NCI-H345 treated with DMSO at 0.1 percent for 48 hours (cell line): ENCODE measurements around the gene AGAP2.
"Not testable (repeated sequence)": the region's sequence is repeated elsewhere in the genome, so short reads cannot be mapped to it uniquely, and the experiment has no call there.

ENCODE experiments used
- DNase-seq: peaks from one replicate; lab custom pipeline; 2025; ENCODE audit not compliant: unreplicated experiment; lab: John Stamatoyannopoulos, UW

The AGAP2 gene

DNA sequence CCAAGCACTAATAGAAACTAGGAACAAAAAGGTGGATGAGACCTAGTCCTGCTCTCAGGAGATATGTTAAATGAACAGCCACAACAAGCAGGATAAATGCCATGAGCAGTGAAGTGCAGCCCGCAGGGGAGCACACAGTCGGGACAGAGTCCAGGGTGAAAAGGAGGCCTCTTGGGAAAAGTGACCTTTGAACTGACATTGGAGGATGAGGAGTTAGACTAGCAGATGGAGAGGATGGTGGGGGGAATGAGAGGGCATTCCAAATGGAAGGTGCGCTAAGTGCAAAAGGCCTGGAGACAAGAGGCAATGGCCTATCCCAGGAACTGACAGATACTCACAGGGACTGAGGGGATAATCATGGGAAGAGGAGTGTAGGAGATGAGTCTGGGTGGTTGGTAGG, 40.1 kb downstream of the AGAP2 start:
- DNase-seq: no peak

GRCh38 chr12:57697076-57697475, 41.5 kb downstream of the AGAP2 start:
- no peak for DNase-seq

GRCh38 chr12:57695770-57696432, 42.6 kb downstream of the AGAP2 start:
- DNase-seq: no peak

GRCh38 chr12:57694459-57695019, 44.0 kb downstream of the AGAP2 start:
- DNase-seq: peak; percentile 44

DNA sequence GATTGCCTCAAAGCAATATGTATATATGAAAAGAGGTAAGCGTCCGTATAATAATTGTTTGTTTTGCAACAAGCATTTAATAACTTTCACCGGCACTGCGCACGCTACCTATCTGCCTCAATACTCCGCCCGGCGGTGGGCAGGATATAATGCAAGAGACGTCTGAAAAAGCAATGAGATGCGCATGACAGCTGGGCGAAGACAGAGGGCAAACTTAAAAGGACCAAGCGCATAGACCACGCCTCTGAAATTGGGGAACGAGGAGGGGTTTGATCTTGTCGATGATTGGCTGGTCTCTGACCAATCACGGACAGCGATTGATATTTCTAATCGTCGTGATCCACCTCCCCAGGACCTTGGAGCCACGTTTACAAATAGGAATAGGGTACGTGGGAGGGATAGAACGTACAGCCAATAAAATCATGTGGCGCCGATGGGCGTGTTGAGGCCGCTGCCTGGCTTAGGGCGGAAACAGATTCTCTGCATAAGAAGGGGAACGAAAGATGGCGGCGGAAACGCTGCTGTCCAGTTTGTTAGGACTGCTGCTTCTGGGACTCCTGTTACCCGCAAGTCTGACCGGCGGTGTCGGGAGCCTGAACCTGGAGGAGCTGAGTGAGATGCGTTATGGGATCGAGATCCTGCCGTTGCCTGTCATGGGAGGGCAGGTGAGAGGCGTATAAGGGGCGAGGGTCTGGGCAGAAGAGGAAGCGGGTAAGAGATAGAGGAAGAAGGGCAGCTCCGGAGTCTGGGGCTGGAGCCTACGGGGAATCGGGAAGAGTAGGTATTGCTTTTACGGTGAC, 44.7 kb downstream of the AGAP2 start, which contains the start of gene OS9:
TSS of gene OS9 (plus strand) at position 474 of the 800 bp plus-strand sequence. CDS start at position 504, 30 bp downstream.
- peak; percentile 99 for DNase-seq

- DNase-seq: no peak
Observed at GRCh38 chr12:57693317-57693658, 45.3 kb downstream of the AGAP2 start.

DNA sequence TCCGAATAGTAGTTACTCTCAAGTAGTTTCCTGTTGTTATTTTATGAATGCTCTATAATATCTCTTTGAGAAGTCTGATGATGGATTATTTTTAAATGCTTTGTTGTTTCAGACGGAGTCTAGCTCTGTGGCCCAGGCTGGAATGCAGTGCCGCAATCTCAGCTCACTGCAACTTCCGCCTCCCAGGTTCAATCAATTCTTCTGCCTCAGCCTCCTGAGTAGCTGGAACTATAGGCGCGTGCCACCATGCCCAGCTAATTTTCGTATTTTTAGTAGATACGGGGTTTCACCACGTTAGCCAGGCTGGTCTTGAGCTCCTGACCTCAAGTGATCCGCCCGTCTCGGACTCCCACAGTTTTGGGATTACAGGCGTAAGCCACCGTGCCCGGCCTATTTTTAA, 46.0 kb downstream of the AGAP2 start:
- no peak for DNase-seq

GRCh38 chr12:57688931-57689330, 49.6 kb downstream of the AGAP2 start:
- no peak for DNase-seq

DNA sequence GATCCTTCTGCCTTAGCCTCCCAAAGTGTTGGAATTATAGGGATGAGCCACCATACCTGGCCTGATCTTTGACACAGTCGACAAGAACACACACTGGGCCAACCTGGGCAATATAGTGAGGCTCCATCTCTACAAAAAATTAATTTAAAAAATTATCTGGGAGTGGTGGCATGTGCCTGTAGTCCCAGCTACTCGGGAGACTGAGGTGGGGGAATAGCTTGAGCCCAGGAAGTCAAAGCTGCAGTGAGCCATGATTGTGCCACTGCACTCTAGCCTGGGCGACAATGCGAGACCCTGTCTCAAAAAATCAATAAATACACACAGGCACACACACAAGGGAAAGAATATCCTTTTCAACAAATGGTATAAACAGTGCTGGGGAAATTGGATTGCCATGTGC, 50.7 kb downstream of the AGAP2 start:
- no peak for DNase-seq

- DNase-seq: no peak
Observed at GRCh38 chr12:57679697-57680096, 58.8 kb downstream of the AGAP2 start.

DNA sequence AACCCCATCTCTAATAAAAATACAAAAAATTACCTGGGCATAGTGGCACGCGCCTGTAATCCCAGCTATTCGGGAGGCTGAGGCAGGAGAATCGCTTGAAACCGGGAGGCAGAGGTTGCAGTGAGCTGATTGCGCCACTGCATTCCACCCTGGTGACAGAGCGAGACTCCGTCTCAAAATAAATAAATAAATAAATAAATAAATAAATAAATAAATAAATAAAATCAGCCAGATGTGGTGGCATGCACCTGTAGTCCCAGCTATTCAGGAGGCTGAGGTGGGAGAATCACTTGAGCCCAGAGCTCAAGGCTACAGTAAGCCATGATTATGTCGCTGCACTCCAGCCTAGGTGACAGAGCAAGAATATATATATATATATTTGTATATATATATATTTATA, 60.6 kb downstream of the AGAP2 start:
- DNase-seq: not testable (repeated sequence)

DNA sequence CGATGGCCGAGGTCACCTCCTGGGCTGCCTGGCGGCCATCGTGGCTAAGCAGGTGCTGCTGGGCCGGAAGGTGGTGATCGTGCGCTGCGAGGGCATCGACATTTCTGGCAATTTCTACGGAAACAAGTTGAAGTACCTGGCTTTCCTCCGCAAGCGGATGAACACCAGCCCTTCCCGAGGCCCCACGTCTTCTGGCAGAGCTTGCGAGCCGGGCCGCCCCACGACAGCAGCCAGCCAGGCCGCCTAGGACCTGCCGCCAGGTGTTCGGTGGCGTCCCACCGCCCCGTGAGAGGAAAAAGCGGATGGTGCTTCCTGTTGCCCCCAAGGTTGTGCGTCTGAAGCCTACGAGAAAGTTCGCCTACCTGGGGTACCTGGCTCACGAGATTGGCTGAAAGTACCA, 63.9 kb downstream of the AGAP2 start:
- DNase-seq: no peak
